Lower leg skin (tissue), 4 donors: ENCODE measurements around the gene NHLH1. TPM values are rescaled to one million over a fixed set of nuclear protein-coding genes. Genes with fewer than 3 reads are reported as not detected.

Source experiments
- DNase-seq, 2 donors: peaks; one replicate each; pipeline ENCODE4 v3.0.0-alpha.2; 2019; ENCODE audit warnings: low spot score in 2 of 2
- H3K4me3 ChIP-seq: fragments of 200-600 bp; sonication (generic); 2 replicates; pipeline ENCODE4 v1.5.1; 2017; ENCODE audit warnings: mild to moderate bottlenecking, low read depth; ENCODE audit not compliant: poor library complexity, severe bottlenecking
- CTCF ChIP-seq, 3 donors: fragments of 450-650 bp; IDR thresholded peaks; one replicate each; pipeline ENCODE4 v1.5.1; 2016; ENCODE audit warnings: antibody characterized with exemption in 3 of 3, mild to moderate bottlenecking in 3 of 3, moderate library complexity in 2 of 3
- POLR2A ChIP-seq, 2 donors: fragments of 450-650 bp; IDR thresholded peaks; one replicate each; pipeline ENCODE4 v1.6.1; 2016 to 2017; ENCODE audit warnings: antibody characterized with exemption in 2 of 2, mild to moderate bottlenecking in 1 of 2, moderate library complexity in 1 of 2
- WGBS, 2 donors: methylation state at CpG; one replicate each; pipeline ENCODE4 v1.1.5; 2018; 5-methylcytosine and 5-hydroxymethylcytosine counted together
- intact Hi-C: fragments of 100-400 bp; cut with DNase I; formaldehyde crosslinking; loops from one replicate; pipeline ENCODE4 v1.15.0; 2023; ENCODE audit warnings: low total_unique reads
- total RNA-seq, 4 donors: library from RNA; depleted of rRNA; stranded (reverse); fragments of >200 nt; gene quantifications; one replicate each; pipeline ENCODE4 v1.1.0, GENCODE V29; 2016

Gene NHLH1
- total RNA-seq, 4 donors from 2014 or later = 0.10 TPM; not detected in 3

- intact Hi-C loops = no loop called here
- WGBS, 2 donors = 91 to 94% methylated on average over 29 of the region's 29 CpGs
- TF ChIP-seq CTCF (IDR thresholded peaks at IDR 0.05) (no peak), POLR2A (IDR thresholded peaks at IDR 0.05) (no peak)
- no peak overlapping the region for H3K4me3 ChIP-seq
- DNase-seq = peak in 1 of 2 donors; percentile 80
Measured at GRCh38 chr1:160415696-160416290, 48.9 kb downstream of the NHLH1 start.

- peak in 1 of 2 donors; percentile 75 for DNase-seq
- intact Hi-C loops = no loop called here
- WGBS, 2 donors = 35 to 51% methylated on average over 4 of the region's 4 CpGs
- TF ChIP-seq CTCF (IDR thresholded peaks at IDR 0.05) (no peak), POLR2A (IDR thresholded peaks at IDR 0.05) (no peak)
- H3K4me3 ChIP-seq = no peak overlapping the region
Measured at GRCh38 chr1:160416369-160416768, 49.5 kb downstream of the NHLH1 start.

- TF ChIP-seq CTCF (IDR thresholded peaks at IDR 0.05) (no peak), POLR2A (IDR thresholded peaks at IDR 0.05) (no peak)
- peak in 1 of 2 donors; percentile 64 for DNase-seq
- WGBS, 2 donors = 86 to 89% methylated on average over 6 of the region's 6 CpGs
- no peak overlapping the region for H3K4me3 ChIP-seq
- intact Hi-C loops = no loop called here
Measured at GRCh38 chr1:160418483-160418882, 51.6 kb downstream of the NHLH1 start.

- WGBS, 2 donors = 91 to 93% methylated on average over 34 of the region's 34 CpGs
- intact Hi-C loops = no loop called here
- H3K4me3 ChIP-seq = no peak overlapping the region
- peak in 1 of 2 donors; percentile 65 for DNase-seq
- no peak for TF ChIP-seq POLR2A (IDR thresholded peaks at IDR 0.05)
Measured at GRCh38 chr1:160419150-160419837, 52.4 kb downstream of the NHLH1 start.

- intact Hi-C loops = no loop called here
- 93 to 94% methylated on average over 4 of the region's 4 CpGs for WGBS, 2 donors
- no peak overlapping the region for H3K4me3 ChIP-seq
- no peak for DNase-seq
- no peak for TF ChIP-seq POLR2A (IDR thresholded peaks at IDR 0.05)
Measured at GRCh38 chr1:160419838-160420169, 52.9 kb downstream of the NHLH1 start.

- 87 to 92% methylated on average over 7 of the region's 7 CpGs for WGBS, 2 donors
- peak in 1 of 2 donors; percentile 68 for DNase-seq
Measured at GRCh38 chr1:160420881-160421842, 54.3 kb downstream of the NHLH1 start.

More at GRCh38 chr1:160420881-160421842, 54.3 kb downstream of the NHLH1 start:
- H3K4me3 ChIP-seq = no peak overlapping the region
- TF ChIP-seq POLR2A (IDR thresholded peaks at IDR 0.05) = no peak
- no peak for TF ChIP-seq CTCF (IDR thresholded peaks at IDR 0.05)
- intact Hi-C loops = no loop called here
